Lower leg skin (tissue), 3 donors: ENCODE measurements around the gene PXYLP1.

Experiments used
- POLR2A ChIP-seq, 2 donors: fragments of 450-650 bp; IDR thresholded peaks; one replicate each; pipeline ENCODE4 v1.6.1; 2016 to 2017; ENCODE audit warnings: antibody characterized with exemption in 2 of 2, mild to moderate bottlenecking in 1 of 2, moderate library complexity in 1 of 2
- TF ChIP-seq, protein P1 (sequence below), 3 donors: fragments of 450-650 bp; IDR thresholded peaks; one replicate each; pipeline ENCODE4 v1.5.1; 2016; ENCODE audit warnings: antibody characterized with exemption in 3 of 3, mild to moderate bottlenecking in 3 of 3, moderate library complexity in 2 of 3

DNA sequence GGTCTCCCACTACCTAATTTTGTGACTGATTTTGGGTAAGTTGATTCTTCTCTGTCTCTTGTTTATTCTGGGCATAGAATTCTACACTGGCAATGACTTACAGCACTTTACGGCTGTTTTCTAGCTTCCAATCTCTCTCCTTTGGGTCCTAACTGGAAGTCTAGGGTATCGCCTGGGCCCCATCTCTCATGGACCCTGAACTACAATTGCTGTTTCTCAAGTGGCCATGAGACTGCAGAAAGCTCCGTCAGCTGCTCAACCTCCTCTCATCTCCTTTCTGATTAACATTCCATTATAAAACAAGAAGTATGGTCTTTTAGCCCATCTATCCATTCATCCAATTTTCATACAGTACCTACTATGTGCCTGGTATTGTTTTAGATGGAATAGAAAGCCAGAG is 4.4 kb upstream of the PXYLP1 start:
- no peak for TF ChIP-seq POLR2A (IDR thresholded peaks at IDR 0.05)
- TF ChIP-seq, protein P1, sequence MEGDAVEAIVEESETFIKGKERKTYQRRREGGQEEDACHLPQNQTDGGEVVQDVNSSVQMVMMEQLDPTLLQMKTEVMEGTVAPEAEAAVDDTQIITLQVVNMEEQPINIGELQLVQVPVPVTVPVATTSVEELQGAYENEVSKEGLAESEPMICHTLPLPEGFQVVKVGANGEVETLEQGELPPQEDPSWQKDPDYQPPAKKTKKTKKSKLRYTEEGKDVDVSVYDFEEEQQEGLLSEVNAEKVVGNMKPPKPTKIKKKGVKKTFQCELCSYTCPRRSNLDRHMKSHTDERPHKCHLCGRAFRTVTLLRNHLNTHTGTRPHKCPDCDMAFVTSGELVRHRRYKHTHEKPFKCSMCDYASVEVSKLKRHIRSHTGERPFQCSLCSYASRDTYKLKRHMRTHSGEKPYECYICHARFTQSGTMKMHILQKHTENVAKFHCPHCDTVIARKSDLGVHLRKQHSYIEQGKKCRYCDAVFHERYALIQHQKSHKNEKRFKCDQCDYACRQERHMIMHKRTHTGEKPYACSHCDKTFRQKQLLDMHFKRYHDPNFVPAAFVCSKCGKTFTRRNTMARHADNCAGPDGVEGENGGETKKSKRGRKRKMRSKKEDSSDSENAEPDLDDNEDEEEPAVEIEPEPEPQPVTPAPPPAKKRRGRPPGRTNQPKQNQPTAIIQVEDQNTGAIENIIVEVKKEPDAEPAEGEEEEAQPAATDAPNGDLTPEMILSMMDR (IDR thresholded peaks at IDR 0.05) = no peak
